NCI-H524 (cell line): ENCODE results near the gene KCNQ1.
A peak's percentile ranks its signal among the peaks of the same experiment; 100 is the strongest.

Source experiments
- DNase-seq, 2 experiments: peaks; one replicate each; lab custom pipeline; 2025; lab: John Stamatoyannopoulos, UW

The KCNQ1 gene

GRCh38 chr11:2521733-2522630 lies 77.2 kb downstream of the KCNQ1 start:
- no peak for DNase-seq

- DNase-seq, result peak in 1 of 2 experiments; percentile 58
Measured at GRCh38 chr11:2522631-2523255, 77.9 kb downstream of the KCNQ1 start.

GRCh38 chr11:2523821-2524391 lies 79.1 kb downstream of the KCNQ1 start:
- DNase-seq, result no peak

- peak in 1 of 2 experiments; percentile 50 for DNase-seq
Measured at GRCh38 chr11:2524446-2525165, 79.8 kb downstream of the KCNQ1 start.

GRCh38 chr11:2525166-2525861 lies 80.5 kb downstream of the KCNQ1 start:
- DNase-seq, result peak in 1 of 2 experiments; percentile 34

- no peak for DNase-seq
Measured at GRCh38 chr11:2525941-2526807, 81.4 kb downstream of the KCNQ1 start.

GRCh38 chr11:2526808-2527381 lies 82.1 kb downstream of the KCNQ1 start:
- DNase-seq, result no peak

- DNase-seq, result no peak
Measured at GRCh38 chr11:2527621-2528291, 82.9 kb downstream of the KCNQ1 start.

GRCh38 chr11:2528301-2529050 lies 83.7 kb downstream of the KCNQ1 start:
- no peak for DNase-seq

- no peak for DNase-seq
Measured at GRCh38 chr11:2529173-2529572, 84.4 kb downstream of the KCNQ1 start.

- no peak for DNase-seq
Measured at GRCh38 chr11:2529636-2530035, 84.8 kb downstream of the KCNQ1 start.

GRCh38 chr11:2530131-2530854 lies 85.5 kb downstream of the KCNQ1 start:
- DNase-seq, result no peak

GRCh38 chr11:2530855-2531200 lies 86.0 kb downstream of the KCNQ1 start:
- DNase-seq, result no peak

- peak in 1 of 2 experiments; percentile 65 for DNase-seq
Measured at GRCh38 chr11:2531277-2531986, 86.6 kb downstream of the KCNQ1 start.

GRCh38 chr11:2531987-2532703 lies 87.3 kb downstream of the KCNQ1 start:
- DNase-seq, result no peak

GRCh38 chr11:2532704-2533586 lies 88.1 kb downstream of the KCNQ1 start:
- DNase-seq, result peak; percentile 78 to 88
